ENCODE data around the gene POTEB.
"Not testable (repeated sequence)": the region's sequence is repeated elsewhere in the genome, so short reads cannot be mapped to it uniquely, and the experiment has no call there.

POTEB gene

GRCh38 chr15:21877635-21878034 lies at the start of gene POTEB:
POTEB (minus strand) TSS chr15:21877735; CDS start chr15:21877246, 489 bp downstream.
- DNase-seq (ENCODE audit: extremely low spot score, insufficient read length, low read depth); FAIRE-seq: not testable (repeated sequence)

GRCh38 chr15:21890955-21891354 lies 13.4 kb upstream of the POTEB start:
- DNase-seq (ENCODE audit: extremely low spot score, insufficient read length, low read depth); FAIRE-seq: not testable (repeated sequence)

- not testable (repeated sequence) for FAIRE-seq; DNase-seq (ENCODE audit: extremely low spot score, insufficient read length, low read depth)
Observed at GRCh38 chr15:21889542-21889941, 12.0 kb upstream of the POTEB start.

- not testable (repeated sequence) for FAIRE-seq; DNase-seq (ENCODE audit: extremely low spot score, insufficient read length, low read depth)
Observed at GRCh38 chr15:21838831-21839230, 38.7 kb downstream of the POTEB start.

Measured in GM18507 (cell line).